ENCODE results near the gene PRKG1. TPM values are rescaled to one million over a fixed set of nuclear protein-coding genes. Genes with fewer than 3 reads are reported as not detected.

PRKG1 gene
- total and polyA plus RNA-seq, 2 donors (not counting 1 experiment from before 2014, with no cell fraction given) = not detected

DNA sequence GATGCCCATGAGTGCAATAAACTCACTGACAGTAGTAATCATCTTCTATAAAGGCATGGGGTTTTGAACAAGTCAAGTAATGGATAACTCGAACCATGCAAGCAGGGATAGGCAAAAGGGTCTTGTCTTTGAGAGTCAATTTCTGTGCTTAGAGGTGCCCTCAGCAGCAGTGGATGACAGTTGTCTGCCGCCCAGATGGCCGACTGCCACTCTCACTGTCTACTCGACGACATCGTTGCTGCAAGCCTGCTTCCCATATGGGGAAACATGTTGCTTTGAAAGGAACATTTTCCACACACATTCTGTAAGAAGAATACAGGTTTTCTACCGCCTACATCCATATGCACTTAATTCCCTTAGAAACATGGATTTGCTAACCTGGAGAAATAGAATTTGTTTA is 1003.5 kb downstream of the PRKG1 start:
- no peak for ATAC-seq (ENCODE audit: low read depth)

DNA sequence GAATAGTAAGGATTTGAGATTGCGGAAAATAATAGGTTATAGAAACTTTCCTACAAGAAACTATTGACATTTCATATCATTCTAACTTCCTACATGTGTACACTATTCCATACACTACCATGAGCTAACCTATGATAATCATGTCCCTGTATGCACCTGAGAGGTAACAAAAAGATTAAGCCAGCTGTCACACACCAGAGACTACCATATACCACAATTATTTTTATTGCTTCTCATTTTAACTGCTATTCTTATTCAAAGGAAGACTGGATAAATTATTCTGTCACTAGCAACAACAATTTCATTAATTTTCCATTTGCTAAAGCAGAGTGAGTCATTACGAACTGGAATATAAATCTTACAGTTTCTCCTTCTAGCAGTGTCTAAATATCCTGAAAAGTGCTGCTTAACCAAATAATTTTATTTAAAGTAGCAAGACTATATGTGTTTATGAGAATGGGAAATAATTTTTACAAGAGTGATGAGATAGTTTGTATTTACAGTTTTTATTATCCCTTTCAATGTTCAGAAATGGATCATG is 1004.2 kb downstream of the PRKG1 start:
- H3K27ac ChIP-seq (ENCODE audit: low read length in 2 of 2) = no peak overlapping the region
- no peak for DNase-seq
- CTCF ChIA-PET = no interaction called here
- no peak for ATAC-seq (ENCODE audit: low read depth)
- Mint-ChIP-seq H3K4me3 (no peak overlapping the region), H3K27ac (no peak overlapping the region), H3K27me3 (no peaks in the 10 kb centered on the region), H3K4me1 (no peaks in the 10 kb centered on the region), H3K9me3 (ENCODE audit: insufficient read depth) (no peaks in the 10 kb centered on the region)
- no peak overlapping the region for H2AFZ ChIP-seq (ENCODE audit: insufficient read depth, low read depth, low read length, poor library complexity, severe bottlenecking)
- H3K79me2 ChIP-seq (ENCODE audit: control insufficient read depth, insufficient read depth, low read length) = no peaks in the 10 kb centered on the region
- intact Hi-C loops (cut with micrococcal nuclease) = no loop called here
- no peak overlapping the region for H3K4me2 ChIP-seq (replicated peaks; ENCODE audit: low read depth, low read length, poor library complexity, severe bottlenecking)
- no peaks in the 10 kb centered on the region for H4K20me1 ChIP-seq (ENCODE audit: control insufficient read depth, insufficient read depth, low read length, poor library complexity, severe bottlenecking)
- no CpG with 5 or more reads among the region's 2 CpGs for WGBS (ENCODE audit: insufficient coverage)
- no peak overlapping the region for H3K9ac ChIP-seq (ENCODE audit: low read length)
- H3K9me3 ChIP-seq (ENCODE audit: control extremely low read depth in 1 of 3, control insufficient read depth in 2 of 3, insufficient read depth in 1 of 3, low read length in 2 of 3) = no peaks in the 10 kb centered on the region
- H3K27me3 ChIP-seq (replicated peaks in 1 of 4; ENCODE audit: control extremely low read depth in 1 of 4, control insufficient read depth in 3 of 4, insufficient read depth in 4 of 4, low read length in 3 of 4) = no peaks in the 10 kb centered on the region
- TF ChIP-seq, protein P1, sequence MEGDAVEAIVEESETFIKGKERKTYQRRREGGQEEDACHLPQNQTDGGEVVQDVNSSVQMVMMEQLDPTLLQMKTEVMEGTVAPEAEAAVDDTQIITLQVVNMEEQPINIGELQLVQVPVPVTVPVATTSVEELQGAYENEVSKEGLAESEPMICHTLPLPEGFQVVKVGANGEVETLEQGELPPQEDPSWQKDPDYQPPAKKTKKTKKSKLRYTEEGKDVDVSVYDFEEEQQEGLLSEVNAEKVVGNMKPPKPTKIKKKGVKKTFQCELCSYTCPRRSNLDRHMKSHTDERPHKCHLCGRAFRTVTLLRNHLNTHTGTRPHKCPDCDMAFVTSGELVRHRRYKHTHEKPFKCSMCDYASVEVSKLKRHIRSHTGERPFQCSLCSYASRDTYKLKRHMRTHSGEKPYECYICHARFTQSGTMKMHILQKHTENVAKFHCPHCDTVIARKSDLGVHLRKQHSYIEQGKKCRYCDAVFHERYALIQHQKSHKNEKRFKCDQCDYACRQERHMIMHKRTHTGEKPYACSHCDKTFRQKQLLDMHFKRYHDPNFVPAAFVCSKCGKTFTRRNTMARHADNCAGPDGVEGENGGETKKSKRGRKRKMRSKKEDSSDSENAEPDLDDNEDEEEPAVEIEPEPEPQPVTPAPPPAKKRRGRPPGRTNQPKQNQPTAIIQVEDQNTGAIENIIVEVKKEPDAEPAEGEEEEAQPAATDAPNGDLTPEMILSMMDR (IDR thresholded peaks at IDR 0.05) = no peak
- no peak for TF ChIP-seq EZH2 (IDR thresholded peaks at IDR 0.05; ENCODE audit: borderline replicate concordance, insufficient read depth, low read depth, low read length, poor library complexity, severe bottlenecking)
- POLR2A ChIA-PET = no interaction called here
- no peaks in the 10 kb centered on the region for H3K36me3 ChIP-seq (replicated peaks in 1 of 2; ENCODE audit: control extremely low read depth in 1 of 2, control insufficient read depth in 1 of 2, extremely low read depth in 1 of 2, insufficient read depth in 2 of 2, low read length in 1 of 2)
- H3K4me1 ChIP-seq (ENCODE audit: control insufficient read depth in 2 of 2, insufficient read depth in 2 of 2, low read length in 2 of 2) = no peaks in the 10 kb centered on the region
- H3K4me3 ChIP-seq (ENCODE audit: control extremely low read depth in 1 of 5, extremely low read depth in 1 of 5, insufficient read depth in 1 of 5, low read depth in 2 of 5, low read length in 4 of 5) = no peak overlapping the region

More for the DNA sequence above, 1003.5 kb downstream of the PRKG1 start:
- H3K4me1 ChIP-seq (ENCODE audit: control insufficient read depth in 2 of 2, insufficient read depth in 2 of 2, low read length in 2 of 2) = no peaks in the 10 kb centered on the region
- H3K4me2 ChIP-seq (replicated peaks; ENCODE audit: low read depth, low read length, poor library complexity, severe bottlenecking) = no peak overlapping the region
- H2AFZ ChIP-seq (ENCODE audit: insufficient read depth, low read depth, low read length, poor library complexity, severe bottlenecking) = no peak overlapping the region
- DNase-seq = no peak
- Mint-ChIP-seq H3K27ac (no peak overlapping the region), H3K9me3 (ENCODE audit: insufficient read depth) (no peaks in the 10 kb centered on the region), H3K4me3 (no peak overlapping the region), H3K4me1 (no peaks in the 10 kb centered on the region), H3K27me3 (no peaks in the 10 kb centered on the region)
- no peak overlapping the region for H3K9ac ChIP-seq (ENCODE audit: low read length)
- no peaks in the 10 kb centered on the region for H3K36me3 ChIP-seq (replicated peaks in 1 of 2; ENCODE audit: control extremely low read depth in 1 of 2, control insufficient read depth in 1 of 2, extremely low read depth in 1 of 2, insufficient read depth in 2 of 2, low read length in 1 of 2)
- H4K20me1 ChIP-seq (ENCODE audit: control insufficient read depth, insufficient read depth, low read length, poor library complexity, severe bottlenecking) = no peaks in the 10 kb centered on the region
- intact Hi-C loops (cut with micrococcal nuclease) = no loop called here
- no peak for TF ChIP-seq EZH2 (IDR thresholded peaks at IDR 0.05; ENCODE audit: borderline replicate concordance, insufficient read depth, low read depth, low read length, poor library complexity, severe bottlenecking)
- TF ChIP-seq, protein P1 (IDR thresholded peaks at IDR 0.05) = no peak
- H3K27me3 ChIP-seq (replicated peaks in 1 of 4; ENCODE audit: control extremely low read depth in 1 of 4, control insufficient read depth in 3 of 4, insufficient read depth in 4 of 4, low read length in 3 of 4) = no peaks in the 10 kb centered on the region
- 80% methylated on average over 1 of the region's 7 CpGs for WGBS (ENCODE audit: insufficient coverage)
- no peak overlapping the region for H3K4me3 ChIP-seq (ENCODE audit: control extremely low read depth in 1 of 5, extremely low read depth in 1 of 5, insufficient read depth in 1 of 5, low read depth in 2 of 5, low read length in 4 of 5)
- CTCF ChIA-PET = no interaction called here
- H3K79me2 ChIP-seq (ENCODE audit: control insufficient read depth, insufficient read depth, low read length) = no peaks in the 10 kb centered on the region
- no peak overlapping the region for H3K27ac ChIP-seq (ENCODE audit: low read length in 2 of 2)
- no peaks in the 10 kb centered on the region for H3K9me3 ChIP-seq (ENCODE audit: control extremely low read depth in 1 of 3, control insufficient read depth in 2 of 3, insufficient read depth in 1 of 3, low read length in 2 of 3)
- POLR2A ChIA-PET = no interaction called here

All from B cell (primary cell).